Bronchial epithelial cell (primary cell): Measurements from ENCODE around the gene DYNLT1. TPM values are rescaled to one million over a fixed set of nuclear protein-coding genes. Genes with fewer than 3 reads are reported as not detected.
"Not testable (repeated sequence)": the region's sequence is repeated elsewhere in the genome, so short reads cannot be mapped to it uniquely, and the experiment has no call there.

Source experiments
- DNase-seq: peaks from one replicate; pipeline ENCODE4 v3.0.0-alpha.2; 2010; ENCODE audit warnings: low read depth
- FAIRE-seq: peaks from 2 replicates; lab custom pipeline; 2011; peaks lifted over from hg19 to GRCh38; lab: Jason Lieb, UNC
- H3K27me3 ChIP-seq: 2 replicates; pipeline ENCODE4 v1.5.1; 2011; ENCODE audit warnings: low read length; ENCODE audit not compliant: control insufficient read depth, insufficient read depth
- H3K36me3 ChIP-seq: 2 replicates; pipeline ENCODE4 v1.5.1; 2011; ENCODE audit warnings: low read length; ENCODE audit not compliant: control insufficient read depth, insufficient read depth
- H3K4me3 ChIP-seq: 2 replicates; pipeline ENCODE4 v1.5.1; 2011; ENCODE audit warnings: mild to moderate bottlenecking, low read depth, low read length, control low read depth
- CTCF ChIP-seq: IDR thresholded peaks from 2 replicates; pipeline ENCODE4 v1.5.1; 2011; ENCODE audit warnings: mild to moderate bottlenecking, moderate library complexity, low read length, control low read depth, inconsistent platforms; ENCODE audit not compliant: insufficient read depth, severe bottlenecking
- total RNA-seq: library from RNA; depleted of rRNA; stranded (reverse); fragments of >200 nt; gene quantifications from 2 replicates; pipeline ENCODE4 v1.2.1, GENCODE V29; 2014

The DYNLT1 gene
- total RNA-seq, 1 donor from 2014 or later, result 43.4 TPM

- DNase-seq, result no peak
- Histone ChIP-seq H3K36me3 (no peaks in the 10 kb centered on the region), H3K4me3 (no peak overlapping the region), H3K27me3 (no peaks in the 10 kb centered on the region)
- no peak for FAIRE-seq
- peak; percentile 37 for TF ChIP-seq CTCF
Measured at GRCh38 chr6:158661156-158661685, 16.7 kb upstream of the DYNLT1 start.

GRCh38 chr6:158660333-158660754 lies 15.8 kb upstream of the DYNLT1 start:
- DNase-seq, result peak; percentile 47
- H3K27me3 ChIP-seq, result peaks cover 2% of the 10 kb centered on the region
- no peak overlapping the region for H3K4me3 ChIP-seq
- no peaks in the 10 kb centered on the region for H3K36me3 ChIP-seq
- FAIRE-seq, result no peak
- peak; percentile 75 for TF ChIP-seq CTCF

GRCh38 chr6:158656986-158657385 lies 12.4 kb upstream of the DYNLT1 start:
- FAIRE-seq, DNase-seq, H3K36me3 ChIP-seq, H3K4me3 ChIP-seq, H3K27me3 ChIP-seq: not testable (repeated sequence)

- DNase-seq (no peak), FAIRE-seq (no peak)
- H3K27me3 ChIP-seq, result peaks cover 2% of the 10 kb centered on the region
- H3K36me3 ChIP-seq, result no peaks in the 10 kb centered on the region
- no peak for TF ChIP-seq CTCF
- no peak overlapping the region for H3K4me3 ChIP-seq
Measured at GRCh38 chr6:158655569-158656450, 11.3 kb upstream of the DYNLT1 start.

- DNase-seq, result no peak
- Histone ChIP-seq H3K4me3 (no peak overlapping the region), H3K36me3 (no peaks in the 10 kb centered on the region), H3K27me3 (peaks cover 2% of the 10 kb centered on the region)
- no peak for TF ChIP-seq CTCF
- FAIRE-seq, result no peak
Measured at GRCh38 chr6:158654960-158655489, 10.5 kb upstream of the DYNLT1 start.

- no peak for FAIRE-seq
- Histone ChIP-seq H3K4me3 (no peak overlapping the region), H3K36me3 (no peaks in the 10 kb centered on the region), H3K27me3 (peaks cover 2% of the 10 kb centered on the region)
- TF ChIP-seq CTCF, result no peak
- no peak for DNase-seq
Measured at GRCh38 chr6:158654498-158654897, 10.0 kb upstream of the DYNLT1 start.
